GM18909 (cell line): ENCODE results near the gene SCFD1.
"Not testable (repeated sequence)": the region's sequence is repeated elsewhere in the genome, so short reads cannot be mapped to it uniquely, and the experiment has no call there.

Source experiments
- ATAC-seq: cut with Tn5 transposase; IDR thresholded peaks from one replicate; pipeline ENCODE4 v1.9.1; 2021; ENCODE audit warnings: mild to moderate bottlenecking; ENCODE audit not compliant: unreplicated experiment, poor library complexity

Gene SCFD1

GRCh38 chr14:30657606-30658163 lies 35.6 kb downstream of the SCFD1 start:
- no peak for ATAC-seq

DNA sequence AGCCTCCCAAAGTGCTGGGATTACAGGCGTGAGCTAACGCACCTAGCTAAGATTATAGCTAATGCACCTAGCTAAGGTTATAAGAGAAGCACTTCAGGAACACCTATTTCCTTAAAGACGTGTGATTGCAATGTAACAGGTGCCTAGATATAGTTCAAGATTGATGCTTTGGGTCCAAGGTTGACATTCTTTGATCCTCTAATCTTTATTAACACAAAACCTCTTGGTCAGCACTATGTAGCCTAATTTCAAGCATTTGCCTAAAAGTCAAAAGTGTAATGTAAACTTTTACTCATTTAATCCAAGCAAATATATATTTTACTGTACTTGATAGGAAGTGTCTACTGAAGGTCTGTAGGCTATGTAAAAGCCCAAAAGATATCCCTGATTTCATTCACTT lies 36.5 kb downstream of the SCFD1 start:
- ATAC-seq = no peak

DNA sequence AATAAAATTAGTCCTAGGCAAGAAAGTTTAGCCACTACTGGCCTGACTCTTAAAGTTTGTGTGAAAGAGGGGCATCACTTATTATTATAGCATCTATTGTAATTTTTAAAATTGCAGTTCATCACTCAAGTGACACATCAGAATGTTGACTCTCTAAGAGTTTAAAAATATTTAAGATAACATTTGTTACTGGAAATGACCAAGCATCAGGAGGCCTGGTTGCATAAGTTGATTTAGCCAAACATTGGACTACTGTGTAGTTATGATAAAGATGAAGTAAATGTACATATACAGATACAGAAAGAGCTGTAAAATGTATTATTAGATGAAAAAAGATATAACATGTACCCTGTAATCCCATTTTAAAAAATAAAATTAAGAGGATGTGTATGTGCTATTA lies 47.5 kb downstream of the SCFD1 start:
- ATAC-seq = no peak

GRCh38 chr14:30673071-30673470 lies 51.0 kb downstream of the SCFD1 start:
- ATAC-seq = no peak

DNA sequence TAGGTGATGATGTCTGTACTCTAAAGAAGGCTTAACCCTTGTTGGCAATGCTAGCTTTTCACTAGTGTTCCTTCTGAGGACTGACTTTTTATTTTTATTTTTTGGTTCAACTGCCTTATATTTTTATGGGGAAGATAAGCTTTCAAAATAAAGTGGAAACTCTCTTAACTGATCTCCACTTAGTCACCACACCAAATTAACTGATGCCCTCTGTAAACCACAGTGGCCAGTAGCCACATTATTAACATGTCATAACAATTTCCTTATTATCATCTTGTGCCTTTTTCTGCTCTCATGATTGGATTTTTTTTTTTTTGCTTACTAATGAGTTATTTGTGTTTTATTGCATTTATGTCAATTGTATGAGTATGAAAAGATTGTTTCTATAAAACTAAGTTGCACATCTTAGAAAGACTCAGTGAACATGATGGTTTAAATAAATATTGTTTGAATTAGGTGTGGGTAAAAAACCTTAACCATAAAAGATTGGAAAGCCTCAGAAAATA lies 56.9 kb downstream of the SCFD1 start:
- ATAC-seq = no peak

- ATAC-seq = no peak
Observed at GRCh38 chr14:30680036-30680435, 57.9 kb downstream of the SCFD1 start.

DNA sequence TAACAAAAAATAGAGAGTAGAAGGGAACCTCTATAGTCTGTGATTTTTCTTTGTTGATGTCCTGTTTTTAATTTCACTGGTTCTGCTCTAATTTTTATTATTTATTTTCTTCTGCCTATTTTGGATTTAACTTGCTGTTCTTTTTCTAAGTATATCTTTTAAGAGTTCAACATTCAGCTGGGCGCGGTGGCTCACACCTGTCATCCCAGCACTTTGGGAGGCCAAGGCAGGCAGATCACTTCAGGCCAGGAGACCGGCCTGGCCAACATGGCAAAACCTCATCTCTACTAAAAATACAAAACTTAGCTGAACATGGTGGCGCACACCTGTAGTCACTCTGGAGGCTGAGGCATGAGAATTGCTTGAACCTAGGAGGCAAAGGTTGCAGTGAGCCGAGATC lies 58.7 kb downstream of the SCFD1 start:
- not testable (repeated sequence) for ATAC-seq

DNA sequence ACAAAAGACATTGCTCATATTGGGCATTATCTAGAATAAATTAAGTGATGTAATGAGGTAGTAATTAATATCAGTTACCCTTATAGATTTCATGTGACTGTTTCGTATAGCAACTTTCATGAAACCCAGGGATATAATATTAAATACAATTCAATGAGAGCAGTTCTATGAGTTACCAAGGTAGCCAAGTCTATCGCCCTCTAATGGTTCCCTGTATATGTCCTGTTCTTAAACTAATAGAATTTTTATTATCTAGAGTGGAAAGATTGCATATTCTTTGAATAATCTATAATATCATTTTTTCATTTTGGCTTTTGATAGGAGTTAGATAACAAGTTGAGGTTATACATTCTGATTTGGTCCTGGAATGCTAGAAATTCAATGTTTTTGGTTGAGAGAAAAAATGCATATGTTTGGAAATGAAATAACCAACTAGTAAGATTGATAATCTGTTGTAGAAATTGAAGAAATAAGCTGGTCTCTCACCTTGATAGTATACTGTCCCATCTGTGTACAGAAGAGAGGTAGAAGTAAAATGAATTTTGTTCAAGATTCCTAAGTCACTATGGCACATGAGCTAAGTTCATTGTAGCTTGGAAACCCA lies 59.7 kb downstream of the SCFD1 start:
- no peak for ATAC-seq

GRCh38 chr14:30690487-30691355 lies 68.6 kb downstream of the SCFD1 start:
- not testable (repeated sequence) for ATAC-seq

- ATAC-seq = no peak
Observed at GRCh38 chr14:30691751-30692398, 69.8 kb downstream of the SCFD1 start.

GRCh38 chr14:30692669-30693068 lies 70.5 kb downstream of the SCFD1 start:
- no peak for ATAC-seq

- no peak for ATAC-seq
Observed at GRCh38 chr14:30698463-30698862, 76.3 kb downstream of the SCFD1 start.

DNA sequence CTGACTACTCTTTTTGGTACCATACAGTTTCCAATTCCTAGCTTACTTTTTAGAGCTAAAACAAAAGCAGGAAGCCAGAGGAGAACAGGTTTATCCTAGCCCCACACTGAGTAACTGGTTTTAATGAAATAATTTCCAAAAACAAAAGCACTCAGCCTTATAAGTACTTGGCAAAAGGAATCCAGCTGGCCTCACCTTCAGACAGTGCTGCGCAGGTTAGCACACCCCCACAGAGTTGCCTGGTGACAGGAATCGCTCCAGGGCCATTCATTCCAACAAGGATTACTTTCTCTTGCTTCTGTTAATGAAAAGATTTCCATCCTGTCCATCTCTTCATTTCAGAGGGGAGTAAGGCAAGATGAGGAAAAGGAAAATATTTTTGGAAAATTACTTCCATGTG lies 84.6 kb downstream of the SCFD1 start:
- ATAC-seq = no peak

GRCh38 chr14:30708157-30708556 lies 86.0 kb downstream of the SCFD1 start:
- no peak for ATAC-seq

DNA sequence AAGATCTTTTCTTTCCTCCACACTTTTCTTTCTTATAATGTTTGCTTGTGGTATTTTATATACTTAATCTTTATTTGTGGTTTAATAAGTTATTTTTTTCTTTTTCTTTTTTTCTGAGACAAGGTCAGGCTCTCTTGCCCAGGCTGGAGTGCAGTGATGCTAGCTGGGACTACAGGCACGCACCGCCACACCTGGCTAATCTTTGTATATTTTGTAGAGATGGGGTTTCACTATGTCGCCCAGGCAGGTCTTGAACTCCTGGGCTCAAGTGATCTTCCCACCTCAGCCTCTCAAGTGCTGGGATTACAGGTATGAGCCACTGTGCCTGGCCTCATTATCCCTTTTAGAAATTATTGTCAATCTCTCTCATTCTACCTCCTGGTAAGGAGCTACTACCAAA lies 87.1 kb downstream of the SCFD1 start:
- ATAC-seq = no peak

DNA sequence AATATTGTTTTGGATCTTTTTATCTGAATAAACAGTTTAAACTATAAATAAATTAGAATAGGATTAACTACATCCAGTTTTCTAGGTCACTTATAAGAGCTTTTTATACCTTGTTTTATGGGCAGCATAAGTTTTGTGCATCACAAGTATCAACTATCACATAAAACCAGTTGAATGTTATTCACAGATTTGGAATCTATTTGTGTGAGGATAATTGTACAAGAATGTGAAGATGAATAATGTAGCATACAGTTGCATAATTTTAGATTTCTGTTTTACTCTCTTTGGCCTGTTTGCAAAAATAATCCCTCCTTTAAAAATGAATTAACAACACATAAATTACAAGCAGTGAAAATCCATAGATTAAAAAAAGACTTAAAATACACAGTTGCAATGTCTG lies 88.8 kb downstream of the SCFD1 start:
- no peak for ATAC-seq

DNA sequence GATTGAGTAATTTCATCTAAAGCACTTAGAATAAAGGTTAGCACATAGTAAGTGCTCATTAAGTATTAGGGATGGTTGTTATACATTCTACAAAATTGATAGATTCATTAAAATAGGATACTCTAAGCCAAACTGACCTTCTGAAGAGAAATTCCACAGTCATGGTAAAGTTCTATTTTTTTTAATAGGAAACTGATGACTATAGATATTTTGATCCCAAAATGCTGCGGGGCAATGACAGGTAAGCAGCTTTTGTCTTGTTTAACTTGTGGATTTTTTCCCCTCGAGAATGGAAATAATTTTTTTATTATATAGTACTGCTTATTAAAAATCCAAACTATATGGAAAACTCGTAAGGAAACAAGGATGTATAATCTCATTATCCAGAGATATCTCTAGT lies 97.0 kb downstream of the SCFD1 start:
- ATAC-seq = no peak

- no peak for ATAC-seq
Observed at GRCh38 chr14:30725763-30726162, 103.6 kb downstream of the SCFD1 start.

GRCh38 chr14:30728471-30728870 lies 106.4 kb downstream of the SCFD1 start:
- no peak for ATAC-seq

- ATAC-seq = no peak
Observed at GRCh38 chr14:30737916-30738315, 115.8 kb downstream of the SCFD1 start.

DNA sequence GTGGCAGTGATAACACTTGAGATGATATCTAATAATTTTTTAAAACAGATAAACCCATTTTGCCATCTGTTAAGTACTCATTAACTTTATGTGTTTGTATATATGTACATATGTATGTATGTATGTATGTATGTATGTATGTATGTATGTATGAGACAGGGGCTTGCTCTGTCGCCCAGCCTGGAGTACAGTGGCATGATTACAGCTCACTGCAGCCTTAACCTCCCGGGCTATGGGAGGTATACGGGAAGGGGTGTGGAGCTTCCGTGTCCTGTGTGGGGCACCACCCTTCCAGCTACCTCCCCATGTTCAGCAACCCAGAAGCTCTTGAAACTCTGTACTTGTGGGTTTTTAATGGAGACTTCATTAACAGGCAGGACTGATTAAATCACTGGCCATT lies 116.9 kb downstream of the SCFD1 start:
- no peak for ATAC-seq
